GM19463 (cell line): Measurements from ENCODE around the gene ST3GAL3.

Experiments
- ATAC-seq: cut with Tn5 transposase; IDR thresholded peaks from one replicate; pipeline ENCODE4 v1.9.1; 2021; ENCODE audit warnings: mild to moderate bottlenecking, moderate library complexity; ENCODE audit not compliant: unreplicated experiment

ST3GAL3 gene

GRCh38 chr1:43783671-43784205 is 76.4 kb downstream of the ST3GAL3 start:
- no peak for ATAC-seq

GRCh38 chr1:43786201-43786958 is 79.0 kb downstream of the ST3GAL3 start:
- no peak for ATAC-seq

GRCh38 chr1:43786960-43787359 is 79.6 kb downstream of the ST3GAL3 start:
- ATAC-seq, result no peak

GRCh38 chr1:43789604-43790550 is 82.5 kb downstream of the ST3GAL3 start:
- ATAC-seq, result no peak

GRCh38 chr1:43791243-43791642 is 83.9 kb downstream of the ST3GAL3 start:
- ATAC-seq, result no peak

- ATAC-seq, result no peak
Measured at GRCh38 chr1:43796111-43796581, 88.8 kb downstream of the ST3GAL3 start.

GRCh38 chr1:43797891-43798290 is 90.6 kb downstream of the ST3GAL3 start:
- no peak for ATAC-seq

GRCh38 chr1:43799656-43800635 is 92.6 kb downstream of the ST3GAL3 start:
- ATAC-seq, result no peak

- no peak for ATAC-seq
Measured at GRCh38 chr1:43800771-43801170, 93.4 kb downstream of the ST3GAL3 start.

- ATAC-seq, result no peak
Measured at GRCh38 chr1:43801203-43801602, 93.9 kb downstream of the ST3GAL3 start.

GRCh38 chr1:43802356-43802980 is 95.1 kb downstream of the ST3GAL3 start:
- ATAC-seq, result no peak

GRCh38 chr1:43803105-43803504 is 95.8 kb downstream of the ST3GAL3 start:
- no peak for ATAC-seq

- ATAC-seq, result no peak
Measured at GRCh38 chr1:43803646-43804045, 96.3 kb downstream of the ST3GAL3 start.

- ATAC-seq, result no peak
Measured at GRCh38 chr1:43804569-43804968, 97.2 kb downstream of the ST3GAL3 start.

GRCh38 chr1:43805340-43805739 is 98.0 kb downstream of the ST3GAL3 start:
- ATAC-seq, result no peak

- no peak for ATAC-seq
Measured at GRCh38 chr1:43806183-43806582, 98.8 kb downstream of the ST3GAL3 start.

- ATAC-seq, result no peak
Measured at GRCh38 chr1:43809097-43809673, 101.8 kb downstream of the ST3GAL3 start.

GRCh38 chr1:43812579-43812978 is 105.2 kb downstream of the ST3GAL3 start:
- ATAC-seq, result no peak

GRCh38 chr1:43814401-43814800 is 107.1 kb downstream of the ST3GAL3 start:
- no peak for ATAC-seq
